ENCODE data around the gene HSBP1.

HSBP1 gene

DNA sequence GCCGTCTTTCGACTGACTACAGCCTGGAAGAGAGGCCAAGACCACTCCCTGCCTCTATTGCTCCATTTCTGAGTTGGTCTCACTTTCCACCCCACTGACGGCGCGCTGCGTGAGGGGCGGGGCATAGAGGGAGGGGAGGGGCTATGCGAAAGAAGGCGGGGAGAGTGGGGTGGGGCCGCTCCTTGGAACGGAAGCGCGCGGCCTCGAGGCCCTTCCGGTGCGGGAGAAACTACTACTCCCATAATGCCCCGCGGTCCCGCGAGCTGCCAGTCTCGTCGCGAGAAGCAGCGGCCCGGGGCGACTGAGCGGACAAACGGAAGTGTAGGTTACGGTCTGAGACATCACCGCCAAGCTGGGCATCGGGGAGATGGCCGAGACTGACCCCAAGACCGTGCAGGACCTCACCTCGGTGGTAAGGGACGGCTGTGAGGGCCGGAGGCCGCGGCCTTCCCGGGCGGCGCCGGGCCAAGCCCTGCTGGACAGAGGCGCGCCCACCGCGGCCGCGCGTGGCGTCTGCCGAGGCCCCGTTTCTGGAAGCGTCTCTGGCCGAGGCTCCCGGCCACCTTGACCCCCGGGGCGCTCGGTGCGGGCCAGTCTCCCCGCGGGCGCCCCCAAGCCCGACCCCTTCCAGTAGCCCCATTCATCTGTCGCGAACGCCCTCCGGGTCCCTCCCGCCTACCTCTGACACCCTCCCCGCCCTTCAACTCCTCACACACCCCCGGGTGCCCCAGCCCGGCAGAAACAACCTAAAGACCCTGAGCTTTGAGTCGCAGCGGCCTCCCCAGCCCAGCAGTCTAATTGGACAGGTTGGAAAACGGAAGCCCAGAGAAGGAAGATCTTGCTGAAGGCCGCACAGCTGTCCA is at the start of gene HSBP1:
Gene HSBP1, plus strand, starts transcription at position 269 of the 863 bp plus-strand sequence. Its CDS starts 99 bp downstream, at position 368.
- DNase-seq: peak; percentile 90

DNA sequence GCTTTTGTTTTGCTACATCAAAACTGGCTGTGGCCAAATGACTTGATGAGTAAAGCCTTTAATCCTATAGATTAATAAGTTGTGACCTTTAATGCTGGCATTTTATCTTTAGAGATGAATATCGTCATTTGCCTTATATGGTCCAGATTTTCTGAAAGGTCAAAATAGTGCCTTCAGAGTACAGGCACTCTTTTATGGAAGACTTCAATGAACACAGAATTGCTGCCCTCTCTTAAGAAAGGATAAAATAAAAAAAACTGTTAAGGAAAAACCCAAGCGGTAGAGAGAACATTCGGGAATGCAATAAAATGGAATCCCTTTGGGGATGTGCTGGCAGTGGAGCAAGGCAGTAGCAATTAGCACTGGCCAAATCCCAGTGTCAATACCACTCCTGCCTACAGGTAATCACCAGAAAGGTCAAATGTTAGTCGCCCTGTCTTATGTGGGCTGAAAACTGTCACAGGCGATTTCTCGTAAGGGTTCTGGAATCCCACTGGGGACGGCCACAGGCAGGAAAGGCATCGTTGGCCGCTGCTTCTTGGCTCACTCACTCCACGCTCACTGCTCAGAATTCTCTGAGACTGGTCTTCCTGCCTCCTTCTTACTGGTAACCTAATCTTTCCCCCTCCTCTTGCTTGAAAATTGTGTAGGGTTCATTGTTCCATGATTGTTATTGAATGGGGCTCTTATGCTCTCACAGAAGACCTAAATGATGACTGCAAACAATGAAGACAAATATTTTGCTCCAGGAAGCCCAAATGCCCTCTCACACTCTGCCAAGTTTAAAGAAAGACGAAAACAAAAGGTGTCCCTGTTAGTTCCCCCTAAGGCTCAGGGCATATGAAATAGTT is 45.4 kb upstream of the HSBP1 start:
- DNase-seq: no peak

DNA sequence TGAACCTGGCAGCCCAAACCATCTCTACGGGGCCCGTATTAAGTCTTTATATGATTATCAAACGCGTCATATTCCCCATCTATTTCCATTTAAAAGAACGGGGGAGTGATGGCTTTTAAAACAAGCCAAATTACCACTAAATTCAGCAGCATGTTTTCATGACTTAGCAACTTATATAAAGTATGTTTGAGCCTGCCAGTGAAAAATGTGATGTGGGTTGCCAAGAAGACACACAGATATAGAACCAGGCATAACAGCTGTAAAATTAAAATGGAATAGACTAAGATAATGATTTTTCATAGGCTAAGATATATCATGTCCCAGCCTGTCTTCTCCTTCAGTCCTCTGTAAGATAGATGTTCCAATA is 44.8 kb upstream of the HSBP1 start:
- no peak for DNase-seq

DNA sequence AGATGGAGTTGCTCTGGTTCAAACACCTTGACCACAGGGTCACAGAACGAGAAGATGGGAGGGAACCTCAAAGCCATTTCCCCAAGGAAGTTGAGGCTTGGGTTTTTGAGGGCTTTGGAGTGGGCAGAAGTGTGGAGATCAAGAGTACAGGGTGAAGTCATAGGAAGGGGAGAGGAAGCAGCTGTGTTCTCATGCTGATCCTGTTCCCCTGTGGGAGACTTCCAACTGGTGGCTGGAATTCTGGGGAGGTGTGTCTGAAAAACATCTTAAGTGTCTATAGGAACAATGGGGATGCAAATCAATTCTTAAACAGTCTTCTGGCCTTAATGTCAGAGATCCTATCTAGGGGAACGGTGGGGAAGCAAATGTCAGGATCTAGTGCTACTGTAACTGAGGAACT is 38.8 kb upstream of the HSBP1 start:
- DNase-seq: no peak

DNA sequence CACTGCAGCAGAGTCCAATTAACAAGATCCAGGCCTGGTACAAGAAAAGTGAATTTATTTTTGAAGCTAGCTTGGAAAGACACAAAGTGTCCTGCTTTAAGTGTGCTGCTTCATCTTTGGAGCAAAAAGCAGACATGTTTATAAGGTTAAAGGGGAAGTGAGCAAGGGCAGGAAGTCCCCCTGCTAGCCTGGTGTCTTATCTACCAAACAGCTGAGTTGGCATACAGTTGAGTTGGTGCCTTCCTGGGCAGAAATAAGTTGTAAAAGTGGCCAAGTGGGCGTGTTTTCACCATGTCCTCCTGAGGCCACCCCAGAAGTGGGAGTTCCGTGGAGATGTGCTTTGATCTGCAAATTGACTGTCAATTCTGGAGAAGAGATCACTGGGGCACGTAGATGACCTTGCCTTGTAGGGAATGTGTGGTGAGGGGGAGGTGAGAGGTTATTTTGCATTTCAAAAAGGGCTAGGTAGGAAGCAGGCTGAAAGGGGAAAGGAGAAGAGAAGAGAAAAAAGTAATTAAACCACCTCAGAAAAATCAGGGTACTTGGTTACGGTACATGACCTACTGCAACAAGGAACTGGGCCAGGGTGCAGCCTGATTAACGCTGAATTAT is 38.3 kb upstream of the HSBP1 start:
- peak; percentile 59 for DNase-seq

DNA sequence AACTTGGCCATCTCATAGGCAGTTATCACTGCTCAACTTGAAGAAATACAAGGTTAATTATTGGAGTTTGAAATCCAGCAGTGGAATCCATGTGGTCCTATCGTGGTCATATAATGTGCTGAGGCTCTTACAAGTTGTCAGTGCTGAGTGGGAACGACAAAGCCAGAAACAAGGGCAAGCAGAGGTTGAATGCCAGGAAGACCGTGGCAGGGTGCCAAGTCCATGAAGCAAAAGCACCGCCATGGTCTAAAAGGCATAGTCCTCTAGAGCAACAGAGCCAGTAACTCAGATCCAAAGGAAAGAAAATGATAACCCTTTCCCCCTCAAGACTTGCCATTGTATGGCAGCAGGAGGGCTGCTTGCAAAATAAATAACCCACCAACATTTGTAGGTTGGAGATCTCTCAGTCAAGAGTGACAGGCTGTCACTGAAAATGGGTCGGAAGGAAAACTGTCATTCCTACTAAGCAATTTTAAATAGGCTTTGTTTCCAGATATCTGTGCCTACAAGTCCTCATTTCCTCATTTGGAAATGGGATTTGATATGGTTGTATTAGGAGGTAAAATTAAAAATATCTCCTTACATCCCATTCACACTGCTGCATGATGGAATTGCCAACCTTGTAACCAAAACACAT is 36.4 kb upstream of the HSBP1 start:
- no peak for DNase-seq

DNA sequence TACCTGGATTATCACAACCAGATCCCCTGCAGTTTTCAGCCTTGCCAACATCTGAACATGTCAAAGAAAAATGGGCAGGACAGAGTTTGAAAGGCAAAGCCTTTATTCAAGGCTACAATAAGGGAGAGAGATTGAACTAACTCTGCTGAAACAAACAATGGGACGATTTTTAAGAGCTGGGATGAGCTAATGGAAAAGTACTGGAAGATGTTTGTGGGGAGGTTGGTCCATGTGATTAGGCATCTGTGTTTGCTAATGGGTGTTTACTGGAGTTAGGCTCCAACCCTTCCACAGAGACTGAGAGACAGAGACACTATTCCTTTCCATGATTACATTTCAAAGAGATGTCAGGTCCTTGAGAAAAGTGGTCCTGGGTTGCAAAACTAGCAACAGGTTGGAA is 35.0 kb upstream of the HSBP1 start:
- no peak for DNase-seq

DNA sequence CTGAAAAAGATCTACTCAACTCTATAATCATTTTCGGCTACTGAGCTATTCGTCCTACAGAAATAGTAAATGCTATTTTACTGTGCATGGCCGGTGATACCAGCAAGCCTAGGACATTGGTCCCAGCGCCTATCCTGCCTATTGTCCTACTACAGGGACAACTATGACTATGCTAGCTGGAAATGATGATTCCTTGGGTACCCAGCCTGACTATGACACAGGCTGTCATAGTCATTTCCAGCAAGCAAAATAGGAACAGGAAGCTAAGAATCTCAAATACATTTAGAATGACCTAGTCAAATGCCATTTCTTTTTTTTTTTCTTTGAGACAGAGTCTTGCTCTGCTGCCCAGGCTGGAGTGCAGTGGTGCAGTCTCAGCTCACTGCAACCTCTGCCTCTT is 33.7 kb upstream of the HSBP1 start:
- peak; percentile 6 for DNase-seq

DNA sequence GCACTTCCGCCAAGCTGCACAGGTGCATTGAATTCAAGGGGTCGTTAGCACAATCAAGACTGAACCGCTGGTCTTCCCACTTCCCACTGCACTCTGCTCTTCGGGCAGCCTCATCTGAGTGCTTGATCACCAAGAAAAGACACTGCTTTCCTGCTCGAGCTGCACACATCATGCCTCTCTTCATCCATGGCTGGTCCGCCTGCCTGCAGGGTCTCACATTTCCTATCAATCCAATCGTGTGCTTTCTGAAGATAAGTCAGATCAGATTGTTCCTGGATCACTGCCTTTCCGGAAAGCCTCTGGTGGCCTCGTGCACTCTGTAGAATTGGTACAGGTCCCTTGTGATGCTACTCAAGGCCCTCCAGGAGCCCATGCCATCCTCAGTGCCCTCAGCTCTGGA is 30.8 kb upstream of the HSBP1 start:
- DNase-seq: no peak

DNA sequence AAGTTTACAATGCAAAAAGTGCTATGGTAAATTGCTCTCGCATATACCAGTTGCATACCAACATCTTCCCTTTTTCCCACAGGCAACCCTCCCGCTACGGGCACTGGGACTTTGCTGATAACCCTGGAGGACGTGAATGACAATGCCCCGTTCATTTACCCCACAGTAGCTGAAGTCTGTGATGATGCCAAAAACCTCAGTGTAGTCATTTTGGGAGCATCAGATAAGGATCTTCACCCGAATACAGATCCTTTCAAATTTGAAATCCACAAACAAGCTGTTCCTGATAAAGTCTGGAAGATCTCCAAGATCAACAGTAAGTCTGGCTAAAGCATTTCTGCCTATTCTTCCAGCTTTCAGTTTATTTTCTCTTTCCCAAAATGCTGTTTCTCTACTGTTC is 27.9 kb upstream of the HSBP1 start:
- DNase-seq: no peak

DNA sequence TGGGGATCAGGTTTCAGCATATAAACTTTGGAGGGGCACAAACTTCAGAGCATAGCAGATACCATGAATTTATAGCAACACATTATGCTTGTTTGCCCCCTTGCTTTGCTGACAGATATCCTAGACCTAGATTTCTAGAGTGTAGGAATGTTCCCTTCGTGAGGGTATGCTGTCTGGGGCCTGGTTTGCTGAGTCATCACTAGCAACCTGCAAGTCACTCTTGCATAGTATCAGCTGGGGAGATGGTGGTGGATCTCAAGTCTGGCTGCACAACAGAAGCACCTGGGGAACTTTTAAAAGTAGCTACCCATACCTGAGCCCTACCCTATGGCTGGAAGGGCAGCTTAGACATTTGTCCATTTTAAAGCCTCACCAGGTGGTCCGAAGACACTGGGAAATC is 22.3 kb upstream of the HSBP1 start:
- DNase-seq: no peak

DNA sequence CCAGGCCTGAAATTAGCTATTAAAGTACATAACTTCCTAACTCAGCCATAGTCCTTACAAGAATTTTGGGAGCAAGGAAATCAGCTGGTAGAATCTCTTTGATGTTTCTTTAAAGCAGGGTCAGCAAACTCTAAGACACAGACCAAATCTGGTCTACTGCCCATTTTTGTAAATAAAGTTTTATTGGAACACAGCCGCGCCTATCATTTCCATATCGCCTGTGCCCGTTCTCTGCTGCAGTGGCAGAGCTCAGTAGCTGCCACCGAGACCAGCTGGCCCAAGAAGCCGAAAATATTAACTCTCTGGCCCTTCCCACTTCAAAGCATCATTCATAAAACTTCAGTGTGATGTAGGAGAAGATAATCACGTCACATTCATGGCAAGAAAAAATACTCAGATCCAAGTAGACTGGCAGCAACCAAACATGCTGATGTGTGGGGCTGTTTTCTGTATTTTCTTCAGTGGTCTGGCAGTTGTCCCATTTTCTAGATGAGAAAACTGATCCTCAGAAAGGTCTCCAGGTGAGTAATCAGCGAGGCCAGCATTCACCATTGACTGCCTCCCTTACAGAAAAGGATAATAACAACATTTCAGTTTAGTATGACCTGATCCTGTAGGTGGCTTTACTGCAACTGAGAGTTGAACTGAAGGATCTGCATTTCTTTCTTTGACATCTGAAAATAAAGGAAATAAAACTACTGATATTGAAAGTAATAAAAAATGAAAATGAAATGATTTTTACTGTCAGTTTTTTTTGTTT is 18.0 kb upstream of the HSBP1 start:
- no peak for DNase-seq

DNA sequence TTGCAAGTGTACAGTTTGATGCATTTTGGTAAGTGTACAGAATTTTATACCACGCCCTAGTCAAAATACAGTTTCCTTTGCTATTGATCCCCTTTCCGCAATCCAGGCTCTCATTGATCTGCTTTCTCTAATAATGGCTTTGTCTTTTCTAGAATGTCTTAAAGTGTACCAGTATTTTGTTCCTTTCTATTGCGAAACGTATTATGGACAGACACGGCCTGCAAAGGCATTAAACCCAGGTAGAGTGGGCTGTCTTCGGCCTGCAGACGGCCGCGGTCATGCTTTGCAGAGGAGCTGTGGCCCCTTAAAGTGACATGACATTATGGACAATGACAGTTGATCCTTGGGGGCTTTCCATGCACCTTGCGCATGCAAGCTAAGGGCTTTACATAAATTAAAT is 15.9 kb upstream of the HSBP1 start:
- DNase-seq: no peak

DNA sequence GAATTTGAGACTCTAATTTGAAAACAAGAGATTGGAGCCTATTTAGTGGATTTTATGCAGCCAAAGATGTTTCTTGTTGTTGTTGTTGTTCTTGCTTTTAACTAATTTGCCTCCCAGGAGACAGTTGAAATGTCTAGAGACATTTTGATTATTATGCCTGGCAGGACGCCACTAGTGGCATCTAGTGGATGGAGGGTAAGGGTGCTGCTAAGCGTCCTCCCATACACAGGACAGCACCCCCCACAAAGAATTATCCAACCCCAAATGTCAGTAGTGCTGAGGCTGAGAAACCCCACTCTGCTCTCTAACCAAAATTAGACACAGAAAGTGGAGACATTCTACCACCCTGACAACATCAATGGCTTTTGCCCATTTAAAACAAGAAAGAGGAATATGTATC is 15.4 kb upstream of the HSBP1 start:
- DNase-seq: no peak

DNA sequence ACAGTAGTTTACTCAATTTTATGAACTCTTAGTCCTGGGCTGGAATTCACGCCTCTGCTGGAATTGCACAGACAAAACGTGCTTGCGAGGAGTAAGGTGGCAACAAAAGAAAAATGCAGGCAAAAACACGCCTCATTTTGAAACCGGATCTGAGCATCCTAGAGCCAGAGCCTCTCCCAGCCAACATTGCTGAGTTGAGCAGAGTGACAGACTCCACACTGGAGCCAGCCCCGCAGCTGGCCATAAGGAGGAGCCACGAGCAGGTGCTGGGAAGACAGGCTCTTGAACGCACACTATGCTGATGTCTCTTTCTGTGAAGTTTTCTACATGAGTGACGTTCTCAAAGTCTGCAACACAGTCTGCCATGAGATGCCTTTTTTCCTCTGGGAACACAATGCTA is 14.6 kb upstream of the HSBP1 start:
- no peak for DNase-seq

DNA sequence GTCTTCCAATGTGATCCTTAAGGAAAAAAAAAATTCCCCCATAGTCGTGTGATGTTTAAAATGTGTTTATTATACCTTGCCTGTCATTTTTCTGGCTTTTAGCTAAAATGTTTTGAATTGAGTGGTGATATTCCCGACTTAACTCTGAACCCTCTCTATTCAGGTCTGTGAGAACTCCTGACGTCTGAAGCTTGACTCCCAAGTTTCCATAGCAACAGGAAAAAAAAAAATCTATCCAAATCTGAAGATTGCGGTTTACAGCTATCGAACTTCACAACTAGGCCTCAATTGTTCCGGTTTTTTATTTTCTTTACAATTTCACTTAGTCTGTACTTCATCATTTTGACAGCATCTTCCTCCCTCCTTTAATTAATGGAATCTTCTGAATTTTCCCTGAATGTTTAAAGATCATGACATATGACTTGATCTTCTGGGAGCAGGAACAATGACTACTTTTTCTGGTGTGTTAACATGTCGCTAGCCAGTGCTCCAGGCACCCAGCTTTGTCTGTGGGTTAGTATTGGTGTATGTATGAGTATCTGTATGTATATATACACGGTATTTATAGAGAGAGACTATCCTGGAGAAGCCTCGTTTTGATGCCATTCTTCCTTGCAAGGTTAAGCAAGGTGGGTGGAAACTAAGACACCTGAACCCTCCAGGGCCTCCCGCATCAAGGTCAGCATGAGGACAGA is 12.8 kb upstream of the HSBP1 start:
- no peak for DNase-seq

DNA sequence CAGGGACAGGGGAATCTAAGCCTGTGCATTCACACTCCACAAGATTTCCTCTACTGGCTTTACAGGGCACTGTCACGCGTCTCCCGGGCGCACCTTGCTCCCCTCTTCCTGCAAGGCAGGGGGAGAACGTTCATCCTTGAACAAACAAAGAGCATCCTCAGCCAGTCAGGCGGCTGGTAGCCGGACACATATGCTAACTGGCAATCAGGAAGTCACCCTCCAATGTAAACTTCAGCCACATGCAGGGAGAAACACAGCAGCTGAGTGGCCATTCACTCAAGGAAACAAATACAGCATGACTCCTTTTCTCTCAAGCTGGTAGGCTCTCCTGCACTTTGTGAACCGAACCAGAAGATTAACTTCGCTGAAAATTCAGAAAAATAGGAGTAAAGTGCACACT is 10.8 kb upstream of the HSBP1 start:
- DNase-seq: no peak

DNA sequence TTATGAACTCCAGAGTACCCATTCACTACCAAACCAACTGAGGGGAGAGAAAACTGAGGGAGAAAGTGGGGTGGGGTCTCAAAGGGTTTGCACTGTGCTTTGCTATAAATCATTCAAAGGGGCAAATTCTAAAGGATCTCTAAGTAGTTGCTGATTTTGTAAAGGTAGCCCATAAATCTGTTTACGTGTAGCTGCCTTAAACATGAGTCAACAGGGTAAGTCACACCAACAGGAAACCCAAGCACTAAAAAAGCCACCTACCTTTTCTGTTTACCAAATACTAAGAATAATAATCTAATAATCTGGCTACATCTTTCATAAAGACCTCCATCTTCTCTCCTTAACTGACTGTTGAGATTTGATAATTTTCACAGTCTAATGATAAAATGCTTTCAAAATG is 8.4 kb upstream of the HSBP1 start:
- DNase-seq: no peak

DNA sequence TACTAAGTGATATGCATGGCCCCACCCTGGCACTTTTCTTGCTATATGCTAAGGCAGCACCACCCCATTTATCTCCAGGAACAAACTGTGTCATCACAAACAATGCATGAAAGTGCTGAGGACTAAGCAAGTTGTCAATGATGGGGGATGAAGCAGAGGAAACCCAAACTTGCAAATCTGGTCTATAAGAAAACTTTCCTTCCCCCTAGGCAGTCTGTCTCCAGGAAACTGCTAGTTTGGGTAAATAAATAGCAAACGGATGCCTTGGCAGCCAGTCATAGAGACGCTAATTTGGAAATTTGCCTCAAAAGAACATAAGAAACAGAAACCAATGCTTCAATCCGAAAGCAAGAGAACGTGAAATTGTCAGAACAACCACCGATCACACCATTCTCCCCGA is 5.6 kb upstream of the HSBP1 start:
- DNase-seq: no peak

DNA sequence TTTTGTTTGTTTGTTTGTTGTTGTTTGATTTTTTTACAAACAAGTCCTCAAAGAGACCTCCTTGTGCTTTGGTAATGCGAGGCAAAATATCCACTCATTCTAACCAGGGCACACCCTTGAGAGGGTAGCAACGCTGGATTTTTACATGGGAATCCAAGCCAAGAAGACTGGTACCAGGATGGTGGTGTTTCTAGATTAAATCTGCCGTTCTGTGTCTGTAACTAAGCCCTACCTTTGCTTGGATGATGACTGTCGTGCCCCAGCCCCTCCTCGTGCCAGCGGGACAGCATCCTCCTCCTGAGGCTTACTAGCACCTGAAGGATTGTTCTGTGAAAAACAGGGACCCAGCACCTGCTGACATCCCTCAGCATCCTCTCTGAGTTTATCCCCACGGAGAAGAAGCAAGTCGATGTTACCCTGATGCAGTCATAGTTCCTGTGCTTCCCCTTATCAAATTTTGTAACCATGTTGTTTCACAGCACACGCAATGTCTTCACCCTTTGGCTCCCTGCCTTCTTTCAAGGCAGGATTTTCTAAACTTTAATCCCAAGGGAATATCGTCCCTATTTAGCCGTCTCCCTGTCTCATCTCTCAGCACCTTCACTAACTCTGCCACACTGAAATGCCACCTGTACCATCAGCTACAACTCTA is 5.1 kb upstream of the HSBP1 start:
- no peak for DNase-seq

DNA sequence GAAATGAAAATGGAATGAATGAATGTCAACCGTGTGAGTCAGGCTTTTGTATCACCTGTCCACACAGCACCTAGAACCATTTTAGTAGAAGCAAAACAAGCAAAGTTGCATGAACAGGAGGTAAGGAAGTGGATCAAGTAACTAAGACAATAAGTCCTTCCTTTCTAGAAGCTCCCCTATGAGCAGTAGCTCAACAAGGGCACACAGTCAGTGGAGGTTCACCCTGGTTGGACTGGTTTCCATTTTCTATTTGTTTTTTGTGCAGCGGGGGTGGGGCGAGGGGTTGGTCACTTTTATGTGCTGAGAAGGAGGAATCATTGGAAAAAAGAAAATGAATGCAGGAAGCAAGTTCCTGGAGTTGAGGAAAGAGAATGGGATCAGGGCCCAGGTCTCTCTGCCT is 4.0 kb upstream of the HSBP1 start:
- DNase-seq: no peak
